OCI-M1 (cell line): ENCODE measurements around the gene CRYBG2.

Experiments used
- DNase-seq: peaks from one replicate; lab custom pipeline; 2025; lab: John Stamatoyannopoulos, UW

Gene CRYBG2

GRCh38 chr1:26291939-26292338 lies 62.0 kb downstream of the CRYBG2 start:
- DNase-seq: no peak

DNA sequence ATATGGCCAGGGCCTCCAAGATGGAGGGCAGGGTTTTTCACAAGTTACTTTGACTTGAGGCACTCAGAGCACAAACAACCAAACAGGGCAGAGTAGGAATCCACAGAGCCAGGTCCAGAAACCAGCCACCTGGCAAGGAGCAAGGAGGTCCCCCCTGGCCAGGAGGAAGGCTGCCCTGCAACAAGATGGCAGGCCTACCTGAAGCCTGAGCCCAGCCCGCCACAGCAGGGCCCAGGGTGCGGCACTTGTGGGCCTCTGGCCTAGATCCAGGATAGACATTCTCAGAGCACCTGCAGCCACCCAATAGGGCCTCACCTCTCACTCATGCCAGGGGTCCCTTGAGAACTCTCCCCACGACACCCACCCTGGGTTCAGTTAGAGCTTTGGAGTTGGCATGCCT lies 62.5 kb downstream of the CRYBG2 start:
- no peak for DNase-seq

GRCh38 chr1:26290882-26291261 lies 63.1 kb downstream of the CRYBG2 start:
- DNase-seq: no peak

DNA sequence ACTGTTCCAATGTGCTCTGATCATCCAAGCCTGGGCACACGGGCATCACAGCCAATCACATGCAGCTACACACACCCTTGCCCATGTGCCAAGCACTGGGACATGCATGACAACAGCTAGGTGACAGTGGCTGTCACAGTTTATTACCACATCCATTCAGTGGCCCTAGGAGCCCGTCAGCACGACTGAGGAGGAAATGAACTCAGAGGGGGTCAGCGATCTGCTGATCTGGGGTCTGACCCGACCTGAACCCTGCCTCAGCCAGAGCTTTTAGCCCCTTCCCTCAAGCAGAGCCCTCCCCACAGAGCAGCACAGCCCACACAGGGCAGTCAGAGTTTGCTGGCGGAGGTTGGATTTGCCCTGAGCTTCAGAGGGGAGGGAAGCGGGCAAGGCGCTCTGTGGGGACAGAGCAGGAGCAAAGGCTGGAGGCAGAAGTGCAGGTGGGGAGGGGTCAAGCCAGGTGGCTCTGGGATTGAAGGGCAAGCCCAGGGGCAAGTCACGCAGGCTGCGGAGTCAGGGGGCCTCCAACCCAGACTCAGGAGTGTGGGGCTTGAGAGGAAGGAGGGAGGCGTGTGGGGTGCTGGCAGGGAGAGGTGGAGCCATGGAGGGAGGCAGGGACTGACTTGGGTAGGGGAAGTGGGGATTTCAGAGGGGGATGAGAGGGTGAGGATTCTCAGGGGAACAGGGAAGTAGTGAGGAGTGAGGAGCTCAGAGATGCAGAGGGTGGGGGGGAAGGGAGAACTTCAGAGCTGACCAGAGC lies 63.6 kb downstream of the CRYBG2 start:
- DNase-seq: no peak

GRCh38 chr1:26289158-26290059 lies 64.5 kb downstream of the CRYBG2 start:
- no peak for DNase-seq

- peak; percentile 56 for DNase-seq
Measured at GRCh38 chr1:26288311-26288941, 65.5 kb downstream of the CRYBG2 start.

GRCh38 chr1:26287811-26288210 lies 66.1 kb downstream of the CRYBG2 start:
- no peak for DNase-seq

DNA sequence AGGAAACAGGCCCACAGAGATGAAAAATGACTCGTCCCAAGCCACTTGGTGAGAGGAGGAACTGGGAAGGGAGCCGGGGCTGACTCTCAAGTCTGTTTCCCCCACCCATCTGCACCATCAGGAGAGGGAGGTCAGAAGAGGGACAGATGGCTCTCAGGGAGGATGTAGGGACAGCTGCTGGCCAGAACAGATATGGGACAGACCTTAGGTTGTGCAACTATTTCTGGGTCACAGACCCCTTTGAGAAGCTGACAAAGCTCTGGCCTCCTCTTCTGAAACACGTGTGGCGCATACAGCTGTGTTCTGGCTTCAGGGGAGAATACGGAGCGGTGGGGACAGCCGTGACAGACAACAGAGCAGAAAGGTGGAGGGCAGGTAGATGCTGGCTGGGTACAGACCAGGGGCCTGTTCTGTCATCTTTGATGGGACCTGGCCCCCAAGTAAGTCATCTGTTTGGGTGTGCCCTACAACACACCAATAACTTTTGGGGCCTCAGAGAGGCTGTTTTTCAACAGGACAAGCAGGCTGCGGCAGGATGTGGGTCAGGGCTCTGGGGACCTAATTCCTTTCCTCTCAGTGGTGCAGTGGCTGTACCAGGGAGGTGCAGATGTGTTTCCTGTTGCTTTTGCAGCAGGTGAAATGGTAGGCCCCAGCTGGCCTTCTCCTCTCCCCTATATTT lies 66.8 kb downstream of the CRYBG2 start:
- peak; percentile 72 for DNase-seq

DNA sequence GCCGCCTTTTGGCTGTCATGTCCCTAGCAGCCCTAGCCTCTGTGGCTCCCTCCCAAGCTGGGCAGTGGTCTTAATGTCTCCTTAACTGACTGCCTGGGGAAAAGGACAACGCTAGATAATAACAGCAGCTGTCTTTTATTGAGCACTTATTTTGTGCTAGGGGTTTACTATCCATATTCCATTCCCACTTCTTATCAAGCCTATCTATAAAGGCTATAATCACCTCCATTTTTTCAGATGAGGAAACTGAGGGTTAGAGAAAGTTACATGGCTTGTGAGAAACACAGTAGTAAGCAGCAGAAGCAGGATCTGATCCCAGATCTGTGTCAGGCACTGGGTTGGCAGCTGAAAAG lies 67.9 kb downstream of the CRYBG2 start:
- no peak for DNase-seq

DNA sequence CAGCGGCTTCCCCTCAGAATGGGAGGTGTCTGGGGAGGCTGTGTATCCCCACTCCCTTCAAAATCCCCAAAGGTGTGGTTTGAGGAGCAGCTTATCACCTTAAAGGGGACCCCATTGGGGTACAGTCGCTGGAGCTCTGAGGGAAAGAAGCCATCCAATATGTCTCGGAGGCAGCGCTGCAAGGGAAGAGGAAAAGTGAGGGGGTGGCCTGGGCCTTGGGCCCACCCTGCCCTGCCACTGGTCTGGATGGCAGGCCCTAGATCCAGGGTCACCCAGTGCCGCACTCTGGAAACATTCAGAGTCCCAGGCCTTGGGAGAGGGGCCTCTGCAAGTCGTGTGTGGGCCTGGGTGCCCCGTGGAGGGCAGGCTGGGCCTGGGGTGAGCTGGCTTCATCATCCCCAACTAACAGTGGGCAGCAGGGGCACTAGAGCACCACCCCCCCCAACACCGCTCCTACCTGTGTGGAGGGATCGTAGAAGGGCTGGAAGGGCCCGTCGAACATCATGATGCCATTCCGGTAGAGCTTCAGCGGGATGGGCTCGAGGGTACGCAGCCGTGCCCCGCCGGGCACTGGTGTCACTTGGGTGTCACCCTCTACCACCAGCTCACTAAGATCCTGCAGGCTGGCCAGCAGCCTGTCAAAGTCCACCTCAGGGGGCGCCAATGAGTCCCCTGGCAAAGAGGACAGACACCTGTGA lies 68.4 kb downstream of the CRYBG2 start:
- peak; percentile 50 for DNase-seq

DNA sequence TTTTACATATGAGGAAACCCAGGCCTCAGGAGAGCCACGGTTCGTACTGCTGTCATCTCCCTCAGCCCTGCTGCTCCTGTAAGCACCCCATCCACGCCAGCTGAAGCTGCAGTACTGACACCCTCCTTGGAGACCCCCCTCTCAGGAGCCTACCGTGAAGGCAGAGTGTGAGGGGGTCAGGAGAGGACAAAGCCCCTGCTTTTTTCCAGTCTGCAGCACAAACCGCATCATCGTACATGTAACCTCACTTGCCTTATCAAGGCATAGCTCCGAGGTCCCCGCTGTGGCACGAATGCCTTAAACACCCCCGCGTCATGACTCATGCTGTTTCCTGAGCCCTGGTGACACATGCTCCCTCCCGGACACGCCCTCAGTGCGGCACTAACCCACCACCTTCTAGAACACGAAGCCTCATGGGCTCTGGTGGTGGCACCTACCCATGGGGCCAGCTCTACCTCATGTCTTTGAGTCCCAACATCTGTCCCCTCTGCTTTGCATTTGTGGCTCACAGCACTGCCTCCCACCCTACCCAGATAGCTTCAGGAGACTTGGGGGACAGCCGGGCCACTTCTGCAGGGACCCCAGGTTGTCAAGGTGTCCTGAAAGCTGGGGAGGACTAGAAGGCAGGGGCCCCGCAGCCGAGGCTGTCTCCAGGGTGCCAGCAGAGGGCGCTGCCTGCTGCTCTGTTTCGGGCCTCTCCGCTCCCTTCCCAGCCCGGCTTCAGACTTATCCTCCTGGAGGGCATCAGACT lies 69.2 kb downstream of the CRYBG2 start:
- DNase-seq: peak; percentile 97

DNA sequence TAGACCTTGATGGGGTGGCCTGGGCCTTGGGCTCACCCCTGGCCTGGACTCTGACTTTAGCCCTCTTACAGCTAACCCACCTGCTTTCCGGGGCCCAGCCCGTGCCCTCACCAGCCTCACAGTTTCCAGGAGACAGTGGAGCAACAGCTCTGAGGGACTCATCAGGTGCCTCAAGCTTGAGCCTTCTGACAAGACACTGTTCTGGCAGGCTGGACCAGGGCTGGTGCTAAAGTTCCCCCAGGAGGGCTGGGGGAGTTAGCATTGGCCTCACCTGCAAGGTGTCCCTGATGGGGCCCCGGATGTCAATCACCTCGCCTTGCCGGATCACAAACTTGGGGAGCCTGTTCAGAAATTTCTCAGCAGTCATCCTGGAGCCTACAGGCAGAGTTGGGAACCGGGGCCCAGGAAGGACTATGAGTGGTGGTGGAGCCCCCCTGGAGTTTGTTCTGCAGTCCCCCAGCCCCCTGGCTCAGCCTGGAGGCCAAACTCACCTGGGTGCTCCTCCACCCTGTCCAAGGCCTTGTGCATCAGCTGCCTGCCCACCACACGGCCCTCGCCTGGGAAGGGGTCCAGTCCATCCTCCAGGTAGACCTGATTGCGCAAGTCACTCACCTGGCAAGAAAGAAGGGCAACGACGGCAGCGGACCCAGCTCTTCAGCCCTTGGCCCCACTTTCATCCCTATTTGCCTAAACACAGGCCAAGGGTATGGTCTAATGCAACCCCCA lies 69.9 kb downstream of the CRYBG2 start:
- DNase-seq: no peak

DNA sequence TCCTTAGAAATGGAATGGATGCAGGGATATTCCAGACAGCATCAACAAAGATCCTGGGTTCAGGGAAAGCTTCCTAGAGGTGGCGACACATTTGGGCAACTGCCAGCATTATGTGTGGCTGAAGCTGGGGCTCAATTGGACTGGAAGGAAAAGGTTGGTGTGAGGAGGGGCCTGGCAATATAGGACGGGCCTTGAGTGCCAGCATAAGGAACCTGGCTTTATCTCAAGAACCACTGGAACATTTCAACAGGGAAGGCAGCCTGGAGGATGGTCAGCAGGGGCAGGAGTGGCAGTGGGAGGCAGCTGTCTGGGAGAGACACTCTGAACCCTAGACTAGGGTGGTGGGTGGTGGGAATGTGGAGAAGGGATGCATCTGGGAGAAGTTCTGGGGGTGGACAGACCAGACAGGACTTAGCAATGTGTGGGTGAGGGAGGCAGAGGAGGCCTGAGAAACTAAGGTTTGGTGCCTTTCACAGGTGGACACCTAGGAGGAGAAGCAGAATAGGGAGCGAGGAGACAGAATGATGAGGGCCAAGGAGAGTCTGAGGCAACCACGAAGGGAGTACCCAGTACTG lies 70.6 kb downstream of the CRYBG2 start:
- peak; percentile 21 for DNase-seq

GRCh38 chr1:26282401-26282918 lies 71.5 kb downstream of the CRYBG2 start:
- no peak for DNase-seq

DNA sequence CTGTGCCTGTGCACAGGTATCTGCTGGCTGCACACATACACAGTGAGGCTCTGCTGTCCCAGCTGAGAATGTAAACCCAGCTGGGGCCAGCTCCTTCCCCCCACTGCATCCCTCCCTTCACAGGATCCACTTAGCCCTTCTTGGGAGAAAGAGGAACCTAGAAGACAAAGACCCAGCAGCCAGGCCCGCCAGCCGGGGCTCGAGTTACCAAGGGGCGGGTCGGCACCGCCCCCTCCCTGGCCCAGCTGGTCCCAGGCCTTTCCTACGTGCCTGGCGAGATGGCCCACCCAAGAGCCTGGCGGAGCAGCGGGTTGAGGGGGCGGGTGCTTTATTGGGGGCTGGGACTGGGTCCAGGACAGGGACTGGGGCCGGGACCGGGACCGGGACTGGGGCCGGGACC lies 72.0 kb downstream of the CRYBG2 start:
- DNase-seq: peak; percentile 80

GRCh38 chr1:26281091-26281958 lies 72.6 kb downstream of the CRYBG2 start:
- peak; percentile 43 for DNase-seq

DNA sequence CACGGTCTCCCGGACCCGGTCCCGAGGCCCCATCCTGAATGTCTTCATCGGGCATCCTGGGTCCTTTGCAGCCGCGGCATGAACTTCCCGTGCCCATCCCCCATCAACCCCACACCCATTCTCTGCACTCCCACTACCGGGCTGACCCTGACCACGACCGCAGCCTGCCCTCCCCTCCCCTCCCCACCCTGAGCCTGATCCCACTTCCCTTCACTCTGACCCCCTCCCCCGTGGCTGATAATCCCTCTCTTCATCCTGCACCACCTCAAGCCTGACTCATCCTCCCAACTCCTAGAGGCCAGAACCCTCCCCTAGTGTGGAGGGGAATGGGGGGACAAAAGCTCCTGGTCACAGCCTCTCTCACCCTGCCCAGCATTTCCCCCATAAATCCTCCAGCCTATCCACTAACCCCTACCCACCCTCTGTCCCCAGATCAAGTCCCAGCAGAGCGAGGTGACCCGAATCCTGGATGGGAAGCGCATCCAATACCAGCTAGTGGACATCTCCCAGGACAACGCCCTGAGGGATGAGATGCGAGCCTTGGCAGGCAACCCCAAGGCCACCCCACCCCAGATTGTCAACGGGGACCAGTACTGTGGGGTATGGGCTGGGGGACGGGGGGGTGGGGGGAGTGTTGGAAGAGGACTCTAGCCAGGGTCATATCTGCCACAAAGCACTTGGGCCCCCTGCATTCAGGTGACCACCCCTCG lies 73.4 kb downstream of the CRYBG2 start:
- peak; percentile 83 for DNase-seq
